ENCODE results near the gene SPECC1. TPM values are rescaled to one million over a fixed set of nuclear protein-coding genes. Genes with fewer than 3 reads are reported as not detected.

SPECC1 gene
- polyA plus RNA-seq, 1 of the 3 experiments (the other 2 are of a cell fraction) = 11.2 TPM

GRCh38 chr17:20306924-20307323 is 297.8 kb downstream of the SPECC1 start:
- Histone ChIP-seq H3K9me3 (peaks cover 10% of the 10 kb centered on the region; the same call in 1 of the 2 replicates), H3K27ac (ENCODE audit: low read depth in 2 of 2, low read length in 1 of 2) (no peak overlapping the region), H2AFZ (ENCODE audit: low read depth) (no peak overlapping the region), H3K4me2 (no peak overlapping the region), H4K20me1 (ENCODE audit: insufficient read depth) (no peaks in the 10 kb centered on the region), H3K4me3 (ENCODE audit: low read depth in 2 of 2, low read length in 1 of 2) (no peak overlapping the region), H3F3A (replicated peaks; ENCODE audit: insufficient read depth) (no peaks in the 10 kb centered on the region), H3K9me2 (no peaks in the 10 kb centered on the region), H3K36me3 (replicated peaks in 1 of 2; ENCODE audit: control insufficient read depth in 1 of 2, insufficient read depth in 2 of 2, low read length in 1 of 2) (peaks cover 0 to 26% of the 10 kb centered on the region in 2 experiments), H3K4me1 (ENCODE audit: control insufficient read depth in 1 of 2, insufficient read depth in 2 of 2, low read depth in 1 of 2, low read length in 1 of 2) (no peaks in the 10 kb centered on the region), H3K9ac (no peak overlapping the region), H3K79me2 (ENCODE audit: insufficient read depth) (no peaks in the 10 kb centered on the region), H3K27me3 (ENCODE audit: insufficient read depth) (no peaks in the 10 kb centered on the region)
- CTCF ChIA-PET = interaction anchor here (0.9 kb wide), 1 partner anchor 185 kb away, joined by 3 read pairs; no protein-coding TSS in a partner anchor
- no peak for TF ChIP-seq RCOR1 (IDR thresholded peaks at IDR 0.05; ENCODE audit: low read length)
- TF ChIP-seq SMC3 (IDR thresholded peaks at IDR 0.05; ENCODE audit: low read depth, low read length) = no peak
- TF ChIP-seq, protein P1, sequence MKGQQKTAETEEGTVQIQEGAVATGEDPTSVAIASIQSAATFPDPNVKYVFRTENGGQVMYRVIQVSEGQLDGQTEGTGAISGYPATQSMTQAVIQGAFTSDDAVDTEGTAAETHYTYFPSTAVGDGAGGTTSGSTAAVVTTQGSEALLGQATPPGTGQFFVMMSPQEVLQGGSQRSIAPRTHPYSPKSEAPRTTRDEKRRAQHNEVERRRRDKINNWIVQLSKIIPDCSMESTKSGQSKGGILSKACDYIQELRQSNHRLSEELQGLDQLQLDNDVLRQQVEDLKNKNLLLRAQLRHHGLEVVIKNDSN (IDR thresholded peaks at IDR 0.05; ENCODE audit: borderline replicate concordance, low read depth) = no peak
- TF ChIP-seq, protein P2, sequence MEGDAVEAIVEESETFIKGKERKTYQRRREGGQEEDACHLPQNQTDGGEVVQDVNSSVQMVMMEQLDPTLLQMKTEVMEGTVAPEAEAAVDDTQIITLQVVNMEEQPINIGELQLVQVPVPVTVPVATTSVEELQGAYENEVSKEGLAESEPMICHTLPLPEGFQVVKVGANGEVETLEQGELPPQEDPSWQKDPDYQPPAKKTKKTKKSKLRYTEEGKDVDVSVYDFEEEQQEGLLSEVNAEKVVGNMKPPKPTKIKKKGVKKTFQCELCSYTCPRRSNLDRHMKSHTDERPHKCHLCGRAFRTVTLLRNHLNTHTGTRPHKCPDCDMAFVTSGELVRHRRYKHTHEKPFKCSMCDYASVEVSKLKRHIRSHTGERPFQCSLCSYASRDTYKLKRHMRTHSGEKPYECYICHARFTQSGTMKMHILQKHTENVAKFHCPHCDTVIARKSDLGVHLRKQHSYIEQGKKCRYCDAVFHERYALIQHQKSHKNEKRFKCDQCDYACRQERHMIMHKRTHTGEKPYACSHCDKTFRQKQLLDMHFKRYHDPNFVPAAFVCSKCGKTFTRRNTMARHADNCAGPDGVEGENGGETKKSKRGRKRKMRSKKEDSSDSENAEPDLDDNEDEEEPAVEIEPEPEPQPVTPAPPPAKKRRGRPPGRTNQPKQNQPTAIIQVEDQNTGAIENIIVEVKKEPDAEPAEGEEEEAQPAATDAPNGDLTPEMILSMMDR (IDR thresholded peaks at IDR 0.05) = no peak
- TF ChIP-seq EP300 (IDR thresholded peaks at IDR 0.05; ENCODE audit: borderline replicate concordance in 1 of 2, low read depth in 1 of 2, low read length in 1 of 2) = no peak
- TF ChIP-seq JUND (IDR thresholded peaks at IDR 0.05) = no peak
- no peak for TF ChIP-seq POLR2AphosphoS5 (IDR thresholded peaks at IDR 0.05; ENCODE audit: low read depth, low read length)
- no peak for TF ChIP-seq EZH2phosphoT487 (IDR thresholded peaks at IDR 0.05; ENCODE audit: borderline replicate concordance, low read depth)
- POLR2A ChIA-PET = no interaction called here
- no peak for DNase-seq

GRCh38 chr17:20307326-20307910 is 298.3 kb downstream of the SPECC1 start:
- POLR2A ChIA-PET = no interaction called here
- Histone ChIP-seq H3K4me3 (ENCODE audit: low read depth in 2 of 2, low read length in 1 of 2) (no peak overlapping the region), H3K4me1 (ENCODE audit: control insufficient read depth in 1 of 2, insufficient read depth in 2 of 2, low read depth in 1 of 2, low read length in 1 of 2) (no peaks in the 10 kb centered on the region), H3K27me3 (ENCODE audit: insufficient read depth) (no peaks in the 10 kb centered on the region), H3K9me3 (peaks cover 10% of the 10 kb centered on the region; the same call in 1 of the 2 replicates), H3K4me2 (no peak overlapping the region), H3F3A (replicated peaks; ENCODE audit: insufficient read depth) (no peaks in the 10 kb centered on the region), H3K27ac (ENCODE audit: low read depth in 2 of 2, low read length in 1 of 2) (no peak overlapping the region), H3K9ac (no peak overlapping the region), H2AFZ (ENCODE audit: low read depth) (no peak overlapping the region), H3K79me2 (ENCODE audit: insufficient read depth) (no peaks in the 10 kb centered on the region), H4K20me1 (ENCODE audit: insufficient read depth) (no peaks in the 10 kb centered on the region), H3K36me3 (replicated peaks in 1 of 2; ENCODE audit: control insufficient read depth in 1 of 2, insufficient read depth in 2 of 2, low read length in 1 of 2) (peaks cover 0 to 26% of the 10 kb centered on the region in 2 experiments), H3K9me2 (no peaks in the 10 kb centered on the region)
- DNase-seq = no peak
- TF ChIP-seq FOXJ3 (CRISPR knock-in tag; IDR thresholded peaks at IDR 0.05) (no peak), GATA2 (CRISPR knock-in tag; IDR thresholded peaks at IDR 0.05) (no peak), SIN3A (IDR thresholded peaks at IDR 0.05; ENCODE audit: borderline replicate concordance, low read depth, low read length) (no peak), NFIC (IDR thresholded peaks at IDR 0.05; ENCODE audit: borderline replicate concordance) (no peak), REST (IDR thresholded peaks at IDR 0.05; ENCODE audit: low read depth, low read length) (no peak), FOSL2 (IDR thresholded peaks at IDR 0.05; ENCODE audit: borderline replicate concordance, low read depth) (no peak), RCOR1 (IDR thresholded peaks at IDR 0.05; ENCODE audit: low read length) (no peak), RAD21 (IDR thresholded peaks at IDR 0.05; ENCODE audit: low read length) (no peak), MEF2A (IDR thresholded peaks at IDR 0.05; ENCODE audit: borderline replicate concordance, low read depth) (no peak)
- TF ChIP-seq, protein P3, sequence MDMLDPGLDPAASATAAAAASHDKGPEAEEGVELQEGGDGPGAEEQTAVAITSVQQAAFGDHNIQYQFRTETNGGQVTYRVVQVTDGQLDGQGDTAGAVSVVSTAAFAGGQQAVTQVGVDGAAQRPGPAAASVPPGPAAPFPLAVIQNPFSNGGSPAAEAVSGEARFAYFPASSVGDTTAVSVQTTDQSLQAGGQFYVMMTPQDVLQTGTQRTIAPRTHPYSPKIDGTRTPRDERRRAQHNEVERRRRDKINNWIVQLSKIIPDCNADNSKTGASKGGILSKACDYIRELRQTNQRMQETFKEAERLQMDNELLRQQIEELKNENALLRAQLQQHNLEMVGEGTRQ (IDR thresholded peaks at IDR 0.05; ENCODE audit: borderline replicate concordance, low read depth, low read length) = no peak
- CTCF ChIA-PET = no interaction called here
- WGBS (ENCODE audit: low lambda C conversion rate) = 83% methylated on average over 1 of the region's 1 CpG
